ENCODE data around the gene TRAF7. TPM values are rescaled to one million over a fixed set of nuclear protein-coding genes. Genes with fewer than 3 reads are reported as not detected.
"Not testable (repeated sequence)": the region's sequence is repeated elsewhere in the genome, so short reads cannot be mapped to it uniquely, and the experiment has no call there.

The TRAF7 gene
- total RNA-seq, 1 experiment from 2014 or later: 101 TPM

DNA sequence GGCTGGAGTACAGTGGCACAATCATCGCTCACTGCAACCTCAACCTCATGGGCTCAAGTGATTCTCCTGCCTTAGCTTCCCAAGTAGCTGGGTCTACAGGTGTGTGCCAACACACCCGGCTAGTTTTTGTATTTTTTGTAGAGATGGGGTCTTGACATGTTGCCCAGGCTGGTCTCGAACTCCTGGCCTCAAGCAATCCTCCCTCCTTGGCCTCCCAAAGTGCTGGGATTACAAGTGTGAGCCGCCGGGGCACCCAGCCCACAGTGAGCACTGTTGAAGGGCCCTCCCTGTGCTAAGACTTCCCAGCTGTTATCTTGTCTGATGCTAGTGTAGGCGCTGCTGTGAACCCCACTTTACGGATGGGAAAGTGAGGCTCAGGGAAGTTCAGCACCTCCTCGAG lies 32.8 kb downstream of the TRAF7 start:
- DNase-seq (ENCODE audit: low read depth): no peak
- in situ Hi-C loops (cut with HindIII; ENCODE audit: low pct_unique_long_range_greater_than_20kb, low sequenced_read_pairs): no loop called here

DNA sequence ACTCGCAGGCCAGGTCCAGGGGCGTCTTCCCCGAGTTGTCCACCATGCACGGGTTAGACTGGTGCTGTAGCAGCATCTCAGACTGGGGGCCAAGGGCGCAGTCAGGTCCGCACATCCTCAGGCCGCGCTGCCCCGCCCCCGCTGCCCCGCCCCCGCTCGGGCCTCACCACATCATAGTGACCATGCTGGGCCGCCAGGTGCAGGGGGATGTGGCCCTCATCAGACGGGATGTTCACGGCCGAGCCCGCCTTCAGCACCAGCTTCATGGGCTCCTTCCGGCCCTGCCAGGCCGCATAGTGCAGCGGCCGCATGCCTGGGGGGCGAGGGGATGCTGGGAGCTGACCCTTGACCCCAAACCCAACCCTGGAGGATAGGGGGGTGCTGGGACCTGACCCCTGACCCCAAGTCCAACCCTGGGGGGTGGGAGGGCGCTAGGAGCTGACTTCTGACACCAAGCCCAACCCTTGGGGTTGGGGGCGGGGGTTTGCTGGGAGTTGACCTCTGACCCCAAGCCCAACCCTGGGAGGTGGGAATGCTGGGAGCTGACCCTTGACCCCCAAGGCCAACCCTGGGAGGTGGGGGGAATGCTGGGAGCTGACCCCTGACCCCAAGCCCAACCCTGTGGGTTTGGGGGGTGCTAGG lies 33.8 kb downstream of the TRAF7 start:
- no peak for DNase-seq (ENCODE audit: low read depth)
- in situ Hi-C loops (cut with HindIII; ENCODE audit: low pct_unique_long_range_greater_than_20kb, low sequenced_read_pairs): no loop called here

DNA sequence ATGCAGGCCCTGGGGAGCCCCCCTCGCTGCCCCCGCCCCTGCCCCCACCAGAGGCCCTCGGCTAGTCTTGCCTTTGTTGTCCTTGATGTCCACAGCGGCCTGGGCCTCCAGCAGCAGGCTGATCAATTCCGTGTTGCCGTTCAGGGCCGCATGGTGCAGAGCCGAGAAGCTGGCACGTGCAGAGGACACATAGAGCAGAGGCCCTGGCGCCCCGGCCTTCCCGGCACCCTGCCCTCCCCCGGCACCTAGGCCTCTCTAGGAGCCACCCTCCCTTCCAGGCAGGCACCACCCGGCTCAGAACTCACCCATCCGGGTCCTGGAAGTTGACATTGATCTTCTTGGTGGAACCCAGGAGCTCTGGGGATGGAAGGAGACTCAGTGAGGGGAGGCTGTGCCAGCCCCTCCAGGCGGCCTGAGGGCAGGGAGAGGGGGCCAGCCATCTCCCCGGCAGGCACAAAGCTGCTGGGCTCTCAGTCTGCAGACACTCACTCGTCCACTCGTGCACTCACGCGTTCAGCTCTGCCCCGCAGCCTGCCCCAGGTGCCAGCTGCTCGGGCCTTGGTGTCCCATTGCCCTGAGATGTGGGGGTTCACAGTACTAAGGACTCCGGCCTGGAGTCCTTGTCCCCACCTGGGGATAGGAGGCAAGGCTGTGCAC lies 34.5 kb downstream of the TRAF7 start:
- DNase-seq (ENCODE audit: low read depth): no peak
- in situ Hi-C loops (cut with HindIII; ENCODE audit: low pct_unique_long_range_greater_than_20kb, low sequenced_read_pairs): no loop called here

DNA sequence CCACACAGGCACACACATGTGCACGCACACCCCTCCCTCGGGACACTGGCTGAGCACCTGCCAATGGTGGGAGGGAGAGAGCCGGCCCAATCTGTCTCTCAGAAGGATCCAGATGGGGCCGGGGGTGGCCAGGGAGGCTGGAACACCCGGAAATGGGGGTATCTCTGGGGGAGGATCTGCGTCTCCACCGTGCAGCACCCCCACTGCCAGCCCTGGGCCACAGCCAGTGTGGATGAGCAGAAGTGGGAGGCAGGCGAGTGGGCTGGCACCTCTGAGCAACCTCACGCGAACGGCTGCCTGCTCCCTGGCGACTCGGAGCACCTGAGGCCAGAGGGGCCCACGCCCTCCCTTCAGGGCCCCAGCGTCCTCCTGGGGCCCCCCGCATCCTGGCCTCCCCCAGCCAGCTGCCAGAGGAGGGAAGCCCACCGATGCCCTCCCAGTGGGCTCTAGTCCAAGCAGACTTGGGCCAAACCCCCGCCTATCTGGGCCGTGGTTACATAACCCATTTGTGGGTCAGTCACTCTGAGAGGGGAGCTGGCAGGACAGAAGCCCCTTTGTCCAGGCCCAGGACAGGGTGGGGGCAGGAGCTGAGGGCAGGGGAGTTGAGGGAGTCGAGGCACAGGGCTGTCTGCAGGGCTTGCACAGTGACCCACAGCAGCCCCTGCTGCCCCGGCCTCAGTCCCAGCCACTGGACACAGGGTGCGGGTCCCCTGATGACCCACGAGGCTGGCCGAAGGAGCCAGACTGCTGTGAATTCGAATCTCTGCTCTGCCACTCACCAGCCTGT lies 35.3 kb downstream of the TRAF7 start:
- no peak for DNase-seq (ENCODE audit: low read depth)
- in situ Hi-C loops (cut with HindIII; ENCODE audit: low pct_unique_long_range_greater_than_20kb, low sequenced_read_pairs): no loop called here

DNA sequence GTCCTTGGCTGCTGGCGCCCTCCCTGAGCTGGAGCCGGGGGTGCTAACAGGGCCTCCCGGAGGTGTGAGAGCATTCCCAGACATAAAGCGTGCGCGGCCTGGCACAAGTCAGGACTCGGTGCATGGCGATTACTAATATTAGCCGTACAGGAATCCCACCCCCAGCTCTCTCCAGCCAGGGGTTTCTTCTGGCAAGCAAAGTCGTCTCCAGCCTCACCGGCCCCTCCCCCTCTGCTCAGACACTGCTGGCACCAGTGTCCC lies 35.8 kb downstream of the TRAF7 start:
- in situ Hi-C loops (cut with HindIII; ENCODE audit: low pct_unique_long_range_greater_than_20kb, low sequenced_read_pairs): no loop called here
- no peak for DNase-seq (ENCODE audit: low read depth)

DNA sequence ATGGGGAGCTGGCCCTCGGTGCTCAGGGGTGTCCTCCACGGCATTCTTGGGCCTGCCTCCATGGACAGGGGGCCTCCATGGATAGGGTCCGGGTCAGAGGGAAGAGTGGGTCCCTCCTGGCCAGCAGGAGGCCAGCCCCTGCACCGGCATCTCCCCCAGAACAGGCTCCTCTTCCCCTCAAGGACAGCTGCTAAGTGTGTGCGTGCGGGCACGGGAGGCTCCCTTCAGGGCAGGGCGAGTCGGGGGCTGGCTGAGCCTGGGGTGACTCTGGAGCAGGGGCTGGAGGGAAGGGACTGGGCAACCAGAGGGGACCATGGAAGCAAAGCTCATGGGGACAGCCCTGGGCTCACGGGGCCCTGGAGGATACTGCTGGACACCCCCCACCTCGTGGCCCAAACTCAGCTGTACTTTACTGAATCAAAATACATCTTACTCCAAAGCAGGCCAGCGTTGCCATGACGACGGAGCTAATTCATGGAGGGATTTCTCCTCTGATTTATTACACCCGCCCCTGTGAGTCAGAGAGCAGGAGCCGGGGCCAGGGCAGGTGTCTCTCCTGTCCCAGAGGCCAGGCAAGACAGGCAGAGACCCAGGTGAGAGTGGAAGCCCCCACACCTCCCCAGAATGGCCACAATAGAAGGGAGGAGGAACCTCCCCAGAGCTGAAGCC lies 38.7 kb downstream of the TRAF7 start:
- in situ Hi-C loops (cut with HindIII; ENCODE audit: low pct_unique_long_range_greater_than_20kb, low sequenced_read_pairs): no loop called here
- DNase-seq (ENCODE audit: low read depth): peak; percentile 55

DNA sequence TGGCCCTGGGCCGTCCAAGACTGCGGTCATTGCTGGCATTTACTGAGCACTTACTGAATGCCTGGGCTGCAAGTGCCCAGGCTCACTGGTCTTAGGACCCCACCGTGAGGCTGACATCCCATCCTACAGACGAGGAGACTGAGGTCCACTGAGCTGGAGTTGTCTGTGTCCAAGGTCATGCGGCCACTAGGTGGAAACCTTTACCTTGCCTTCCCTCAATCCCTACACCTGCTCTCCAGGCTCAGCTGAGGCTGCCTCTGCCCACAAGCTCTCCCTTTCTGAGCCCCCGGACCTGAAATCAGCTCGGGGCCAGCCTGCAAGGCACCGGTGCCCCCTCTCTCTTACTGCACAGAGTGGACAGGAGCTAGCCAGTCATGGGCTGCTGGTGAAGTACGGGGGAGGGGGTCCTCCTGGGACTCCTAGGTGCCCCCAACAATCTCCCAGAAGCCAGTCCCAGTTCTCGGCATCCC lies 39.3 kb downstream of the TRAF7 start:
- DNase-seq (ENCODE audit: low read depth): peak; percentile 48
- in situ Hi-C loops (cut with HindIII; ENCODE audit: low pct_unique_long_range_greater_than_20kb, low sequenced_read_pairs): no loop called here

DNA sequence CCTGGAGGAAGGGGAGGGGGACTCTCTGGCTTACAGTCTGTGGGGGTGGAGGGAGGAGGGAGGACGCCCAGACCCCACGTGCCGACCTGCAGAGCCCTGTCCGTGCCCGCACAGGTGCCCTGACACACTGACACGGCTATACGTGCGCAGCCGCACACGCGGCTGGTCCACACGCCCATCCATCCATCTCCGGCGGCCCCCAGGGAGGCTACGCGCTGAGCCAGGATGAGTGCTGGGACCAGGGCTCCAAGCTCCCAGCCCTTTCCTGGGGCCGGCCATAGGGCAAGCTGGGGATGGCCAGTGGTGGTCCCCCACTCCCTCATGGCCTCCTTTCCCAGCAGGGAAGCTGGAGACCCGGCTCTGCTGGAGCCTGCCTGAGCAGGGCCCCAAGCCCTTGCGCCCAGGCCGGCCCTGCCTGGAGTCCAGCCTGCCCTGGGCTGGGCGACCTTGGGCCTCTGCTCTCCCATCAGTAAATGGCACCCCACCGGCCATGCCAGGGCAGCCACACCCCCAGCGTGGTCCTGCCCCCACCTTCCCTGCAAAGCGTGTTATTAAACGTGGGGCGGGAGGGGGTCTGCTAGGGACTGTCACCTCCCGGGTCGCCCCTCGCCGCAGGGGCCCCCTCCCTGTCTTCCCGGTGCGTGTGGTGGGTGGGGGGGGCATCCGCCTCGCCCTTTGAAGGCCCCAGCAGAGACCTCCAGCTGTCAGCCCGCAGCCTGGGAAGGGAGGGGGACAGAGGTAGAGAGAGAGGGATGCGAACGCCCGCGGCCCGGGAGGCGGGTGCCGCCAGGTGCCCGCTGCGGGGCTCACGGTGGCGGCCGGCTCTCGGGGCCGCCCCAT lies 40.0 kb downstream of the TRAF7 start:
- no peak for DNase-seq (ENCODE audit: low read depth)
- in situ Hi-C loops (cut with HindIII; ENCODE audit: low pct_unique_long_range_greater_than_20kb, low sequenced_read_pairs): no loop called here

DNA sequence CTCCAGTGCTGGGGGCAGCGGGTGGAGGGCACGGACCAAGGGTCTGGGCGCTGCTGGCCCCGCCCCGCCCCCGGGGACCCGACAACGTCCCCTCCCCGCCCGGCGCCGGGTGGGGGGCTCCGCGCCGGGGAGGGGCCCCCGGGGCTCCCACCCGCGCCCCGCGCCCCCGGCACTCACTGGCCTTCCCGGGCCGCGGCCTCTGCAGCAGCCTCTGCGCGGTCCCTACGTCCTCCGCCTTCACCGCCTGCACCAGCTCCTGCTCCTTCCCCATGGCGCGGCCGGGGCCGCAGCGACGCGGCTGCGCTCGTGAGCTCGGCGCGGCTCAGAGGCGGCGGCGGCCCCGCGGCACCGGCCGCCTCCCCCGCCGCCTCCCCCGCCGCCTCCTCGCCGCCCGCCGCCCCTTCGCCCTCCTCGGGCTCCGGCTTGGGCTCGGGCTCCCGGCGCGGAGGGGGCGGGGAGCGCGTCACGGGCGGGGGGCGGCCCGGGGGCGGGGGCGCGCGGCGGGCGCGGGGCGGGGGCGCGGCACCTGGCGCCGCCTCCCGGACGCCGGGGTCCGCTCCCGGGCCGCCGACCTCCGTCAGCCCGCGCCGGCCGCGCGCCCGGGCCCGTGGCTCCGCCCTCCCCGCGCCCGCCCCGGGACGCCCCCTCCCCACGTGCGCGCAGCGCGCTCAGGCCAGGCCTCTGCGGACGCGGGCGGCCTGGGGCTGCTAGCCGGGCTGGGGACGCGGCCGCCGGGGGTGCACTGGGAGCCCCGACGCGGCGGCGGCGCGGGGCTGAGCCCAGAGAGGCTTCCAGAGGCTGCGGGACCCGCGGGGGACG lies 40.8 kb downstream of the TRAF7 start, which contains the start of gene CASKIN1:
Gene CASKIN1, minus strand, starts transcription at position 444 of the 819 bp plus-strand sequence. Its CDS starts 173 bp downstream, at position 271.
- in situ Hi-C loops (cut with HindIII; ENCODE audit: low pct_unique_long_range_greater_than_20kb, low sequenced_read_pairs): no loop called here
- no peak for DNase-seq (ENCODE audit: low read depth)

DNA sequence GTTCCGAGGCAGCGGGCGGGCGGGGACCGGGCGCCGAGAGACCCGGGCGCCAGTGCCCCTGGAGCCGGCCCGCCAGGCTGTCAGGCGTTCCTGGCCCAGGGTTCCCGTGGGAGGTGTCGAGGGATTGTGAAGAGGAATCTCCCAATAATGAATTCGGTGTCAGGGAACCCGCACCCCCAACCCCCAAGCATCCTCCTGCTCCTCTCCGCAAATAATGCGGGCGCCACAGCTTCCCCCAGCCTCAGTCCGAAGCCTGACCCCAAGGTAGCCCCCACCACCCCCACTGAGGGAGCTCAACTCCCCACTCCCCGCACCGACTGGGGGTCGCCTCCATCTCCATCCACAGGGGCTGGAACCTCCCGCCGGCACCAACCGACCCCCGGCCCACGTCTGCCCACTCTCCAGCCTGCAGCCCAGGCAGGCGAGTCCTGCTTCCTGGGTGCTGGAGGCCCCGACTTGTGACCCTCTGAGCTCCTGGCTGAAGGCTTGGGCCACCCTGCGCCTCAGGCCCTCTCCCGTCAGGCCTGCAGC lies 41.5 kb downstream of the TRAF7 start:
- no peak for DNase-seq (ENCODE audit: low read depth)
- in situ Hi-C loops (cut with HindIII; ENCODE audit: low pct_unique_long_range_greater_than_20kb, low sequenced_read_pairs): no loop called here

DNA sequence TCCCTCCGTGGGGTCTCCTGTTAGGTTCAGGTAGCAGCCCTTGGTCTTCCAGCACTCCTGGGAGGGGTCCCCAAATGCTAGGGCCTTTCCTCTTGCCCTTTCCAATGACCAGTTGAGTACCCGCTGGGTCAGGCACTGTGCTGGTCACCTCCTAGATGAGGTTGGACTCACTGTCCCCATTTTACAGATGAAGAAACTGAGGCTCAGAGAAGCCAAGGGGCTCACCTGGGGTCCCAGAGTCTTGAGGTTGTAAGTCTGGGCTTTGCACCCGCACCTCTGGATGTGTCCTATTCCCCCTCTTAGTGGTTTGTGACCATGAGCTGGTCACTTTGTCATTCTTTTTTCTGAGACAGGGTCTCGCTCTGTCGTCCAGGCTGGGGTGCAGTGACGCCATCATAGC lies 42.2 kb downstream of the TRAF7 start:
- DNase-seq (ENCODE audit: low read depth): no peak
- in situ Hi-C loops (cut with HindIII; ENCODE audit: low pct_unique_long_range_greater_than_20kb, low sequenced_read_pairs): no loop called here

DNA sequence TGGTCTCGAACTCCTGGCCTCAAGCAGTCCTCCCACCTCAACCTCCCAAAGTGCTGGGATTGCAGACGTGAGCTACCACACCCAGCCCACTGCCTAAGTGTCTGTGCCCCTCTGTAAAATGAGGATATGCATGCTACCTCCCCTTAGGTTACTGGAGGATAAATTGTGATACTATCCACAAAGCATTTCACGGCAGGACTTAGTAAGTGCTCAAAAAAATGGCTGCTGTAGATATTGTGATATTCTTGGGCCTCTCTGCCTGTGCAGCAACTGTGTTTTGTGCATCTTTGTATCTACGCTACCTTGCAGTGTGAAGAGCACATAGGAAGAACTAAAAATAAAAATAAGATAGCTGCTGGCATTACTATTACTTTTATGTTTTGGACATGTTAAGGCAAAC lies 42.7 kb downstream of the TRAF7 start:
- in situ Hi-C loops (cut with HindIII; ENCODE audit: low pct_unique_long_range_greater_than_20kb, low sequenced_read_pairs): no loop called here
- no peak for DNase-seq (ENCODE audit: low read depth)

DNA sequence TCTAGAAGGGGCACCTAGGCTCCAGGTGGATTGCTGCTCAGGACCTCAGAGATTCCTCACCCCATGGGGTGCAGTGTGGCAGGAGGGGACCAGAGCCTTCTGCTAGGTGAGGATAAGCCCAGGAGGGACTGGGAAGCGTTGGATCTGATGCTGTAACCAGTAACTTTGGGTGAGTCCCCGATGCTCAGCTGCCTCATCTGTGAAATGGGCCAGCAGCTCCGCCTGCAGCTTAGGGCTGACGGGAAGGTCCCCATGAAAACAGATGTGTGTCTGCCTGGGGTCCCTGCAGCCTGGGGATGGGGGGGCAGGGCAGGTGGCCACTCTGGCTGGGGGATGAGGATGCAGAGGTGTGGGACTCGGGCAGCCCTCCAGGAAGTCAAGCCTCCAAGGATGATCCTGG lies 43.5 kb downstream of the TRAF7 start:
- in situ Hi-C loops (cut with HindIII; ENCODE audit: low pct_unique_long_range_greater_than_20kb, low sequenced_read_pairs): no loop called here

DNA sequence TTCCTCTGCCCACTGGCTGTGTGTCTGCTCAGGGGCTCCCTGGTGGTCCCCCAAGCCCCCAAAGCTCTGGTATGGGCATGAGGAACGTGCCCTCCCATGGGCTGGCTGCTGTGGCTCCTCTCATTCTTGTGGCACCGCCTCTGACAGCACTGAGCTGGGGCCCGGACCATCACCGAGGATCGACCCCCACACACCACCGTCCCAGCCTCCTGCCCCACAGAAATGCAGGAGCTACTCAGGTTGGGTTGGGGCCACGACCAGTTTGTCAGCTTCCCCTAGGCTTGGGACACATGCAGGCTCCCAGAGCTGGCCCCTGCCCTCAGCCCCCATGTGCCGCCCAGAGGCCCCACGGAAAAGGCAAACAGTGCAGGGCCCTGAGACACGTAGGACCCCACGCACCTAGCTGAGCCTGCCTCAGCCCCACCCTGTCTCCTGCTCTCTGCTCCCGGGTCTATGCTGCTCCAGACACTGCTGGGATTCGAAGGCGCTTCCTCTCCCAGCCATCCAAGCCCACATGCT lies 44.1 kb downstream of the TRAF7 start:
- DNase-seq (ENCODE audit: low read depth): no peak
- in situ Hi-C loops (cut with HindIII; ENCODE audit: low pct_unique_long_range_greater_than_20kb, low sequenced_read_pairs): no loop called here

More for the DNA sequence above, 43.5 kb downstream of the TRAF7 start:
- DNase-seq (ENCODE audit: low read depth): no peak

DNA sequence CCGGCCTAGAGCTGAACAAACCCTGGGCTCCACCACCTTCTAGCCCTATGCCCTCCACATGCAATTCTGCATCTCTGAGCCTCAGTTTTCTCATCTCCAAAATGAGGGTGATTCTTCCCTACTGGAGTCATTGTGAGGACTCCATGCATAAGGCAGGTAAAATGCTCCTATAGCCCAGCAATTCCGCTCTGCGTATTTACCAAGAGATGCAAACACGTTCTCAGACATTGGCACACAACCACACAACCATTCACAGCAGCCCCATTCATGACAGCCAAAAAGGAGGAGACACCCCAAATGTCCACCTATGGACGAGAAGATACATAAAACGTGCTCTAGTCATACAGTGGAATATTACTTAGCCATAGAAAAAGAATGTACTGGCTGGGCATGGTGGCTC lies 44.7 kb downstream of the TRAF7 start:
- in situ Hi-C loops (cut with HindIII; ENCODE audit: low pct_unique_long_range_greater_than_20kb, low sequenced_read_pairs): no loop called here

DNA sequence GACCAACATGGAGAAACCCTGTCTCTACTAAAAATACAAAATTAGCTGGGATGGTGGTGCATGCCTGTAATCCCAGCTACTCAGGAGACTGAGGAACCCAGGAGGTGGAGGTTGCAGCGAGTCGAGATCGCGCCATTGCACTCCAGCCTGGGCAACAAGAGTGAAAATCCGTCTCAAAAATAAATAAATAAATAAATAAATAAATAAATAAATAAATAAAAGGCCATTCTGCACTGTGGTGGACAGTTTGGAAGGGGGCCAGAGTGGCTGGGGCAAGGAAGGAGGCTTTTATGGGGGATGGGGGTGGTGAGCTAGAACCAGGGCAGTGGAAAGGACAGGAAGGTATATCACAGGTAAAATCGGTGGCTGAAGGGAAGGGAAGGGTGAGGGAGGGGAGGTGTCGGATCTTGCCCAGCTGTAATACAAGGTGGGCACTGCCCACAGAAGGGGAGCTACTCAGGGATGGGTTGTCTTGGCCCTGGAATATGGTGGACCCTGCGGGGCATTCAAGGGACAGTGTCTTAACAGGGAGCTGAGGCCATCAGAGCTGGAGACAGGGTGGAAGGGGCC lies 47.6 kb downstream of the TRAF7 start:
- in situ Hi-C loops (cut with HindIII; ENCODE audit: low pct_unique_long_range_greater_than_20kb, low sequenced_read_pairs); DNase-seq (ENCODE audit: low read depth): not testable (repeated sequence)

More for the DNA sequence above, 44.7 kb downstream of the TRAF7 start:
- DNase-seq (ENCODE audit: low read depth): no peak
